Stimulated activated CD8-positive, alpha-beta memory T cell treated with anti-CD3 and anti-CD28 coated beads, Interleukin-4, amount 100 ng/mL, for 1 hour (primary cell): ENCODE measurements around the gene SDK2.

Experiments used
- DNase-seq, 2 donors: peaks; one replicate each; pipeline ENCODE4 v3.0.0-alpha.2; 2020; ENCODE audit warnings: low read depth in 2 of 2, low spot score in 1 of 2

SDK2 gene

DNA sequence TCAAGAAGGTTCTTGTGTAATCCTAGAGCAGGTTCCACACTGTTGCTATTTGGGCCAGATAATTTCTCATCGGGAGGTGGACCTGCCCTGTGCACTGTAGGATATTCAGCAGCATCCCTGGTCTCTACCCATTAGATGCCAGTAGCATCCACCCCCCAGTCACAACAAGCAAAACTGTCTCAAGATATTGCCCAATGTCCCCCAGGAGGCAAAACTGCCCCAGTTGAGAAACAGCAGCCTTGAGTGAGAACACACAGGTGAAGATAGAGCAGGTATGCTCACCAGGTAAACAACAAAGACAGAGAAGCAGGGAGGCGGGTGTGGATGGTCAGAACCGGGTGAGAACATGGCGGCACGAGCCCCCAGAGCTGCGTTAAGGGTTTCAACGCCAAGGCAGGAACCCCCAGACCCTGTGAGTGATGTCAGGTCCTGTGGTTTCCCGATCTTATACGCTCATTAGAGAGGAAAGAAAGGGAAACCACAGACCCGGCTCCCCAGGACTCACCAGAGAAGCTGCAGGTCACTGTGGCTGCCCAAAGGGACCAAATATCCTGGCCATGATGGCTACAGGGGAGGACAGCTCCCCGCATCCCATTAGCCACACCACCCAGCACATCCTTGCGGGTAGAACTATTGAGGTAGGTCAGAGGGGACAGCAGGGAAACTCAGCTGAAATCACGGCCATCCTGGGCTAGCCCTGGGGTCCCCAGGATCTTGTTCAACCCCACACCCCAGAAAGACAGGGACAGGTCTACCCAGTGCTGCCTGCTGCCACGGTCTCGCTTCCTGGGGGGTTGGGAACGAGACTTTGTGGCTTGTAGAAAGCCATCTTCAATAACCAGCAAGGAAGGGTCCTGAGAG is 353.6 kb downstream of the SDK2 start:
- no peak for DNase-seq

DNA sequence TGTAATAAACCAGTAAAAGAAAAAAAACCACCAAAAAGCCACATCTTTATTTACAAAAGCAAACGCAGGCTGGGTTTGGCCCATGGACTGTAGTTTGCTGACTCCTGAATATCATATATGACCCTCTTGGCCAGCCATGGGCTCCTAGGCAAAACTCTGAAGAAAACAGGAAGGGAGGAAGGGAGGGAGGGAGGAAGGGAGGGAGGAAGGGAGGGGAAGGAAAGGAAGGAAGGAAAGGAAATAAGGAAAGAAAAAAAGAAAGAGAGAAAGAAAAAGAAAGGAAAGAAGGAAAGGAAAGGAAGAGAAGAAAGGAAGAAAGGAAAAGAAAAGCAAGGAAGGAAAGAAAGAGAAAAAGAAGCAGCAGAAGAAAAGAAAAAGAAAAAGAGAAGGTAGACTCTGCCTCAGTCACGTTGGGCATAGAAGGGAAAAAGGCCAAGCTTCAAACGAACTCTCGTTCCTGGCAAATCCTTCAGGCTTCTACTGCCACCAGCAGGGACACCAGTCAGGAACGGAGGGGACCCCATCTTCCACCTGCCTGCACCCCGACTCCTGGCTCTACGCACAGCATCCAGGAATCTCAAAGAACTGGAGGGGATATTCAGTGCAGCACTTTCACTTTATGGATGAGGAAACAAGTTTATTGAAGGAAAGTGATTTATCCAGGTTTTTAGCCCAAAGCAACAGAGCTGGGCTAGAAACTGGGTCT is 354.5 kb downstream of the SDK2 start:
- no peak for DNase-seq

DNA sequence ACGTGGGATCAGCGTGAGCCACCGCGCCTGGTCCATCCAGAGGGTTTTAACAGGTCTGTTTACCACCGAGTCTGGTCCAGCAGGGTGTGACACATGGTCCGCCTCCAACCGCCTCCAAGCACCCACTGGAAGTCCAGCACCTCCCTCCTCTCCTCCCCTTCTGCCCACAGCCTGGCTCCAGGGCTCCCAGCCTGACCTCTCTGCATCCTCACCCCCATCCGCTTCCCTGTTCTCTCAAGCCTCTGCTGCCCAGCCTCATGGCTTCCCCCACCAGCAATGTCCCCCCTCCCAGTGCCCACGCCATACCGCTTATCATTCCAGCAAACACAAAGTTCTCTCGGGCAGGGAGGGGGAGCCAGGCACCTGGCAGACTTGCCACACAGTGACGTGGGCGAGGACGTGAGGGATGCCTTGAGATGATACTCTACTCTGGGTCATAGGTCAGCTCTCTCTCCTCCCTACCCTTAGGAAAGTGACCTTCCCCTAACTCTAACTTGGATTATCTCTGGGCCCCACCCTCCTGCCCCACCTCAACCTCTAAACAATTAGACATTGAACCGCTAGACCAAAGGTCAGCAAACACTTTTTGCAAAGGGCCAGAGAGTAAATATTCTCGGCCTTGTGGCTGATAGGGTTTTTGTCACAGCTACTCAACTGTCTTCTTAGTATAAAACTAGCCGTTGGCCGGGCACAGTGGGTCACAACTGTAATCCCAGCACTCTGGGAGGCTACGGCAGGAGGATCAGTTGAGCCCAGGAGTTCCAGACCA is 355.5 kb downstream of the SDK2 start:
- no peak for DNase-seq

GRCh38 chr17:73286863-73287296 is 357.4 kb downstream of the SDK2 start:
- no peak for DNase-seq

- no peak for DNase-seq
These were observed 358.1 kb downstream of the SDK2 start for GRCh38 chr17:73285916-73286862.

GRCh38 chr17:73285603-73285908 is 358.7 kb downstream of the SDK2 start:
- DNase-seq, result no peak

GRCh38 chr17:73284906-73285602 is 359.2 kb downstream of the SDK2 start:
- no peak for DNase-seq
